ENCODE results near the gene NSMF.

The NSMF gene

DNA sequence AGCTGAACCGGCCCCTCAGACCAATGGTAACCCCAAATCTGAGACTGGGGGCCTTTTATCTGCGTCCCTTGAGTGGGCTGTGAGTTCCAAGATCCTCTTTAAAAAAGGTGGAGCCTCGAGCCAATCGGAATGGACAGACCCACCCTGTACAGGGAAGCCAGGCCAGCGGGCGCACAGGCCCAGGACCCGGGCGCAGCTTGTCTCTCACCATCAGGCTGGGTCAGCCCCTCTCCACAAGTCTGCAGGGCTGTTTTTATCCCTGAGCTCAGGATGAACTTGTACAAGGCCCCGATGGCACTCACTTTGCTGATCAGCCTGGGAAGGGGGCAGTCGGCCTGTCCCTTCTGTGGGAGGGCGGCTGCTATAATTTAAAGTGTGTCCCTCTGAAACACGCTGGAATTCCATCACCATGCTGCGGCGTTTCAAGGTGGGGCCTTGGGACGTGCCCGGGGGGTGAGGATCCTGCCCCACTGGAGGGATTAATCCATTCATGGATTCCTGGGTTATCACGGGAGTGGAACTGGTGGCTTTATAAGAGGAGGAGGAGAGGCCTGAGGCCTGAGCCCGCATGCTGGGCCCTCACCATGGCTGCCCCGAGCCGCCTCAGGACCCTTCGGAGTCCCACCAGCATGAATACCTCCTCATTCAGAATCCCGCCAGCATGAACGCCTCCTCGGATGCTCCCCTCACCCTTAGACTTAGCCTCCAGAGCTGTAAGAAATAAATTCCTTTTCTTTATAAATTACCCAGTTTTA is 50.3 kb downstream of the NSMF start:
- no peak for DNase-seq

DNA sequence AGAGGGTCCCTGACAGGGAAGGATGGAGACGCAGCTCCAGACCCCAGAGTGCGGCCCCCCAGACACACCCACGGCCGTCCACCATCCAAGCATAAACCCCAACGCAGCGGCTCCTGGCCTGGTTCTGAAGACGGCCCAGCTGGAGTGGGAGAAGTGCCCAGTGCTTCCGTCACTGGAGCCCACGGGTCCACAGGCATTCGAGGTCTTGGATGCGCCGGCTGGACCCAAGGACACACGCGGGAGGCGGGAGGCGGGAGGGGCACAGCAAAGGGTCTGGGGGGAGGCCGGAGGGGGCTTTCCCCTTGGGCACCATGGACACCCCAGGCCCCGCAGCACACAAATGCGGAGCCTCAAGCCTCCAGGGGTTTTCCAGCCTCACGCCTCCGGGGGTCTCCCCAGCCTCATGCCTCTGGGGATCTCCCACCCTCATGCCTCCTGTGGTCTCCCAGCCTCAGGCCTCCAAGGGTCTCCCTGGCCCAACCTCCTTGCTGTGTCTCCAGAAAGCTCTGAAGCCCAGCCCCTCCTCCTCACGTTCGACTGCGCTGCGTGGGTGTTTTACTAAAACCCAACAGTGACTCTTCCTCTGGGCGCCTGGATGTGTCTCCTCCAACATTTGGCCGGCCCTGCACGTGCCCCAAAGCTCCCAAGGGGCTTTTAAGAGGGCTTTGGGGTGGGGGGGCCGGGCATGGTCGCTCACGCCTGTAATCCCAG is 51.4 kb downstream of the NSMF start:
- DNase-seq, result no peak

DNA sequence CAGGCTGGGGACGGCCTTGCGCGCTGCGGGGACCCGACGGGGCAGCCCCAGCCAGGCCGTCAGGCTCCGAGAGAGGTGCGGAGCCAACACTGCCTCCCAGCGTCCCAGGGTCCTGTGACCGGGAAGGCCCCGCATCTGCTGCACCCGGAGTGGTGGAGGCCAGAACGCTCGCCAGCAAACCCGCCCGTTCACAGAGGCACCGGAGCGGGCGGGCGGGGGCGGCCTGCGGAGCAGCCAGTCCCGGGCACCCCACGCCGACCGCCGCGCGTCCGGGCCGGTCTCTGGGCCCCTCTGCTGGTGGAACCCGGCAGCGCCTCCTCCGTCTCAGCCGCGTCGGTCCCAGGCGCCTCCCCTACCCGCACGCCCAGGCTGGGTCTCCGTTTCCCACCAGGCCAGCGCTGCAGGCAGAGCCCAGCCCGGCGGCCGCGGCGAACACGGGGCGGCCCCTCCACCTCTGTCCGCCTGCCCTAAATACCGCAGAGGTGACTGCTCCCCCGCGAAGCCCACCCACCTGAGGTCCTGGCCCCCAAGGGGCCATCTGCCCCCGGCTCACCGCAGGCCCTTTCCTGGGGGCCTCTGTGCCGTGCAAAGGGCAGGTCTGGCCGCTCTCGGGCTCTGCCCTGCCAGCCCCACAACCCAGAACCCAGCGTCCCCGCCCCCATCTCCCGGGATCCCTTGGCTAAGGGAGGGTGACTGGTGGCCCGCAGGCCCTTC is 52.1 kb downstream of the NSMF start:
- peak; percentile 60 for DNase-seq

DNA sequence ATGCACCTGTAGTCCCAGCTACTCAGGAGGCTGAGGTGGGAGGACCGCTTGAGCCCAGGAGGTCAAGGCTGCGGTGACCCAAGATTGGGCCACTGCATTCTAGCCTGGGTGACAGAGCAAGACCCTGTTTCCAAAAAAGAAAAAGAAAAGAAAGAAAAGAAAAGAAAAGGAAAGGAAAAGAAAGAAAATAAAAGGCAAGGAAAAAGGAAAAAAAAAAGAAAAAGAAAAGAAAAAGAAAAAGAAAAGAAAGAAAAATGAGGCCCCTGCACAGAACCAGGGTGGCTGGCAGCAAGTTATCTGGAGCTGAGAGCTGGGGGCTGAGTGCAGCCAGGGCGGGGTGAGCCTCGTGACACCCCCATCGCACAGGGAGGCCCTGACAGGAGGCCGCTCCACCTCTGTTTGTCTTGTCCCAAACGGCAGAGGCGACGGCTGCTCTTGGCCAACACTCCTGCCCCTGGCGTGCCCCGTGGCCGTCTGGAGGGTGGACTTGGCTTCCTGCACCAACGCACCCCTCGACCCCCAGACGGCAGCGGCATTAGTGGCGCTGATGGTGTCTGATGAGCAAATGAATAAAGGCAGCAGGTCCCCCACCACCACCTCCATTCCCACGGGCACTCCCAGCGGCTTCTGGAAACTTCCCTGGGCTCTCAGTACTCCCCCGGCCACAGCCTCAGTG is 52.9 kb downstream of the NSMF start:
- no peak for DNase-seq

DNA sequence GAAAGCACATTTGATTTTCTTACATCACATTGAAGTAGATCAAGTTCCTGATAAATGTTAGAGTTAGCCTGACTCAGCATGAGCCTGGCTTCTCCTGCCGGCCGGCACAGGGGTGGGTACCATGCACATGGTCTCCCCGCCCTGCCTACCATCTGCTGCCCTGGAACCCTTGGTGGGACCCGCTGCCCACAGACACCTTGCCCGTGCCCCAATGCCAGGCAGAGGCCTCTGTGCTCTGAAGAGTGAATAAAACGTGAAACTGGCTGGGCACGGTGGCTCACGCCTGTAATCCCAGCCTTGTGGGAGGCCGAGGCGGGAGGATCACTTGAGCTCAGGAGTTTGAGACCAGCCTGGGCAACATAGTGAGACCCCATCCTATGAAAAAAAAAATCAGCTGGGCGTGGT is 53.5 kb downstream of the NSMF start:
- no peak for DNase-seq

DNA sequence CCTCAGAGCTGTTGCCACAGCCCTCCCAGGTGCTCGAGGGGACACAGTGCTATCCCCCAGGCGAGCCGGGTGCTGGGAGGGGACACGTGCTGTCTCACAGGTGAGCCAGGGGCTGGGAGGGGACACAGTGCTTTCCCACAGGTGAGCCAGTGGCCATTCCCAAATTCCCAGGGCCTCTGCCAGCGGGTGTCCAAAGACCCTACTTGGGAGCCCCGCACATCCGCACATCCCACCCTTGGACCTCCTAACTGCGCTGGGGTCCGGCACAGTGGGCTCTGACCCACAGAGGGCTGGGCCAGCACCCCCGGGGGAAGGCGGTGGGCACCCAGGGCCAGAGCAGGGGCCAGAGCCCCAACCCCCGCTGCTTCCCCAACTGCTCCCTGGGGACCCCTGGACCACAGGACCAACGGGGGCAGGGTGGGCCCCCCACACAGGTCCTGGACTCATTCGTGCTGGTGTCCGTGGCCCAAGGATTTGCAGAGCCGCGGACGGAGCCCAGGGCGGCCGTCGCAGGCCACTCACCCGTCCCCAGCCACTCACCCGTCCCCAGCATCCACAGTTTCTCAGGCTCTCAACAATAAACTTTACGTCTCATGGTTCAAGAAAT is 54.1 kb downstream of the NSMF start:
- no peak for DNase-seq

DNA sequence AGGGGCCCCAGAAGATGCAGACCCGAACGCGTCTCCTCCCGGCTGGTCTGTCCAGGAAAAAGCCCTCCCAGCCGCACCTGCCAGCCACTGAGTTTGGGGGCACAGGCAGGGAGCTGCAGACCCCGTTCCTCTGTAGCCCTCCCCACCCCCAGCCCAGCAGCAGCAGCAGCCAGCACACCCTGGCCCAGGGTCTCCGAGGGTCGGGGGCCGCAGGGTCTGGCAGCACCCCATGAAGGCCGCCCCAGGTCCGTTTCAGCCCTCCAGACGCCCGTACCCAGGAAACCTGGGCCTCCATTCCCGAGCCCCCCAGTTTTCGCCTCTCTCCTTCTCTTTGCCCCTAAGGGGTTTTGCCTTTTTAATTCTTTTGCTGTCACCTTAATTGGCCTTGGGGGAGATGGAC is 55.9 kb downstream of the NSMF start:
- no peak for DNase-seq

DNA sequence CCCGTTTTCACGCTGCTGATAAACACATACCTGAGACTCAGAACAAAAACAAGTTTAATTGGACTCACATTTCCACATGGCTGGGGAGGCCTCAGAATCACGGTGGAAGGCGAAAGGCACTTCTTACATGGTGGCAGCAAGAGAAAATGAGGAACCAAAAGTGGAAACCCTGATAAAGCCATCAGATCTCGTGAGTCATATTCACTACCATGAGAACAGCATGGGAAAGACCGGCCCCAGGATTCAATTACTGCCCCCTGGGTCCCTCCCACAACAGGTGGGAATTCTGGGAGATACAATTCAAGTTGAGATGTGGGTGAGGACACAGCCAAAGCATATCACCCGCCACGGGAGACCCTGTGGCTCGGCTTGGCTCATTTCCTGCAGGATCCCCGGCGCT is 56.4 kb downstream of the NSMF start:
- no peak for DNase-seq

DNA sequence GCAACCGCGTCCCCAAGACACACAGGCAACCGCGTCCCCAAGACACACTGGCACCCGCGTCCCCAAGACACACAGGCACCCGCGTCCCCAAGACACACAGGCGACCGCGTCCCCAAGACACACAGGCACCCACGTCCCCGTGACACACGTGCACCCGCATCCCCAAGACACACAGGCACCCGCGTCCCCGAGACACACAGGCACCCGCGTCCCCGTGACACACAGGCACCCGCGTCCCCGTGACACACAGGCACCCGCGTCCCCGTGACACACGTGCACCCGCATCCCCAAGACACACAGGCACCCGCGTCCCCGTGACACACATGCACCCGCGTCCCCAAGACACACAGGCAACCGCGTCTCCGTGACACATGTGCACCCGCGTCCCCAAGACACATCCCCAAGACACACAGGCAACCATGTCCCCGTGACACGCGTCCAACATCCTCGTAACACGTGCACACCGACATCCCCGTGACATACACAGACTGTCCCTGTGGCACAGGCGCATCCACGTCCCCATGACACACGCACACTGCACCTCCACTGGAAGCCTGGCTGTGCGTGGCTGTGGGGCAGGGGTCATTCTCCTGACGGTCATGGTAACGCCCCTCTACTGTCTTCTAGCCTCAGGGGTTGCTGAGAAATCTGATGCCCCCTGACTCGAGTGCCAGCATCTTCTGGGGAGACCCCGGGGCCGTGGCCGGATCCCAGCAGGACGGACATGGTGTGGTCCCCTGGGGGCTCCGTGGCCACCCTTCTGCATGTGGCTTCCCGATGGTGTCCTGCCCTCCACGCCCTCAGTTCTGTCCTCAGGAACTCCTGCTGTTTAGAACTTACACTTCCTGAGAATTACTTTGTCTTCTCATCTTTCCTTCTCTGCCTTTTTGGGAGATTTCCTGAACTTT is 60.3 kb downstream of the NSMF start:
- DNase-seq, result no peak

DNA sequence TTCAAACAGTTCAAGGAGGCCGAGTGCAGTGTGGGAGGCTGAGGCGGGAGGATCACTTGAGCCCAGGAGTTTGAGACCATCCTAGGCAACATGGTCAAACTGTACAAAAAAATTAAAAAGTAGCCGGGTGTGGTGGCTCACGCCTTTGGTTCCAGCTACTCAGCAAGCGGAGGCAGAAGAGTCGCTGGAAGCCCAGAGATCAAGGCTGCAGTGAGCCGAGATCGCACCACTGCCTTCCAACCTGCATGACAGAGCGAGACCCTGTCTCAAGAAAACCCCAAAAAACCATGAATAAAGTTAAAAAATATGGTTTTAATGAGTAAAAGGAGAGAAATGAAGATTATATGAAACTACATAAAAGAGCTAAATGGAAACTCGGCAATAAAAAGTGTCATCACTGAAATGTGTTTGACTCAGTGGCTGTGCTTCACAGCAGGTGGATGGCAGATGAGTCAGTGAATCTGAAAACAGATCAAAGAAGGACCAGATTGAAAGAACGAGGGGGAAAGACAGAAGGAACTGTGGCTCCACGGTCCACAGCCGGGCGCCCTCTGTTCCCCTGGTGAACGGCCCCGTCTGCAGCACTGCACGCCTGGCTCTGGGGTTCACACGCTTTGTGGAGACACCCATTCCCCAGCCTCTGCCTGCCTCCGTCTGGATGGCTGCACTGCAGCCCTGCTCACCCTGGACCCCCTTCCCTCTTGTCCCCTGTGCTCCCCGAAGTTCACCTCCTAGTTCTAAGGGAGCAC is 61.3 kb downstream of the NSMF start:
- peak; percentile 47 for DNase-seq

All from activated CD4-positive, alpha-beta T cell treated with anti-CD3 and anti-CD28 coated beads, Interleukin-10, Interleukin-2, amounts not matched to agents 100 ng/mL and 50 ng/mL, durations not matched to agents 16 hours and 8 hours (primary cell).